Dermis microvascular lymphatic vessel endothelial cell (primary cell): ENCODE measurements around the gene SMYD3. TPM values are rescaled to one million over a fixed set of nuclear protein-coding genes. Genes with fewer than 3 reads are reported as not detected.

Experiments used
- DNase-seq, 2 donors: peaks; one replicate each; pipeline versions ENCODE4 v3.0.0 to v3.0.0-alpha.2; 2010; ENCODE audit warnings: low read depth in 2 of 2
- total RNA-seq: library from RNA; depleted of rRNA; stranded (reverse); fragments of >200 nt; gene quantifications from 2 replicates; pipeline ENCODE4 v1.2.1, GENCODE V29; 2014

Gene SMYD3
- total RNA-seq, 1 donor from 2014 or later = 17.8 TPM

GRCh38 chr1:246516126-246516525, 9.0 kb upstream of the SMYD3 start:
- DNase-seq = no peak

- no peak for DNase-seq
Measured at GRCh38 chr1:246515390-246516005, 8.4 kb upstream of the SMYD3 start.

- no peak for DNase-seq
Measured at GRCh38 chr1:246513619-246514343, 6.7 kb upstream of the SMYD3 start.

- DNase-seq = no peak
Measured at GRCh38 chr1:246513041-246513440, 6.0 kb upstream of the SMYD3 start.

DNA sequence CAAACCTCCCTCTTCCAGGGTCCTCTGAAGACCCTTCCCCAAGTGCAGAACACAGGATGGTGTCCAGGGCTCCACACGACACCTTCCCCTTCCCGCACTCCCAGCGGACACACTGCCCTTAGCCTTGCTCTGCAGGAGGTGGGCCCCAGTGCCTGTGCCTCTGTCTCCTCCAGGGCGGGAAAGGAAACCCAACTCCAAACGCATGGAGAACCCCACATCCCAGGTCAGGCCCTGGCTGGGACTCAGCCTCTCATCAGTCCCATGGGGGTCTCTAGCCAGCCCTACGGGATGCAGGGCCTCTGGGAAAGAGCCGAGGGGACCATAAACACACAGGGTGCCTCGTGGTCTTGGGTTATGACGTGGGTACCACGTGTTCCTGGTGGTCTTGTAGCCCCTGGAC, 5.6 kb upstream of the SMYD3 start:
- DNase-seq = no peak

DNA sequence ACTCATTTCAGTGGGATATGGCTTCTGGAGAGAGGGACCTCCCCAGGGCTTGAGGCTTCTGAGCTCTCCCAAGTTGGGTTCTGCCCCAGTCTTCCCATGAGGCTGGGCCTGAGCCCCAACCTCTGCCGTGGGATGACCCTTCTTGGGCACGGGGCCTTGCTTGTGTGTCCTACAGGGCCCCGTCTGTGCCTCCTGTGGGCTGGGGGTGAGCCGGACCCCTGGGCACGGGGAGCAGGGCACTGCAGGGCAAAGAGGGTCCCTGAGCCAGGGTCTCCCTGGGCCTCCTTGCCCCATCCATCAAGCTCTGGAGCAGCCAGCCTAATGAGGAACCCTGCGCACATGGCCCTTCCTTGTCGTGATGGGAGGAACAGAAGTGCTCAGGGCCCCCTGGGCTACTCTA, 5.2 kb upstream of the SMYD3 start:
- no peak for DNase-seq

GRCh38 chr1:246511203-246511602, 4.1 kb upstream of the SMYD3 start:
- DNase-seq = no peak

GRCh38 chr1:246510147-246511030, 3.3 kb upstream of the SMYD3 start:
- no peak for DNase-seq

- DNase-seq = no peak
Measured at GRCh38 chr1:246508897-246509688, 2.0 kb upstream of the SMYD3 start.

DNA sequence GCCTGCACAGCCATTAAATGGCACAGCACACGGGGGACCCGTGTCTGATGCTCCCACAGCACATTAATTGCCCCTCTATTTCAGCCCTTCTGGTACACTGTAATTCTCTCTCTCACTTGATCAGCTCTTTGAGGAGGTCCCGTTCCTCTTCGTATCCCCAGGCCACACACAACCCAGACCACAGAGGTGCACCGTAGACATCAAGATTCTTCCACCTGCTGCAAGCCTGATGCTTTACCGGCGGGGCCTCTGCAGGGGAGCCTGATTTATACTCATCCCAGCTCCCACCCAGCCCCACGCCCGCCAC, 759 bp downstream of the SMYD3 start:
- no peak for DNase-seq

GRCh38 chr1:246503341-246503740, 3.7 kb downstream of the SMYD3 start:
- DNase-seq = peak in 1 of 2 donors; percentile 39

DNA sequence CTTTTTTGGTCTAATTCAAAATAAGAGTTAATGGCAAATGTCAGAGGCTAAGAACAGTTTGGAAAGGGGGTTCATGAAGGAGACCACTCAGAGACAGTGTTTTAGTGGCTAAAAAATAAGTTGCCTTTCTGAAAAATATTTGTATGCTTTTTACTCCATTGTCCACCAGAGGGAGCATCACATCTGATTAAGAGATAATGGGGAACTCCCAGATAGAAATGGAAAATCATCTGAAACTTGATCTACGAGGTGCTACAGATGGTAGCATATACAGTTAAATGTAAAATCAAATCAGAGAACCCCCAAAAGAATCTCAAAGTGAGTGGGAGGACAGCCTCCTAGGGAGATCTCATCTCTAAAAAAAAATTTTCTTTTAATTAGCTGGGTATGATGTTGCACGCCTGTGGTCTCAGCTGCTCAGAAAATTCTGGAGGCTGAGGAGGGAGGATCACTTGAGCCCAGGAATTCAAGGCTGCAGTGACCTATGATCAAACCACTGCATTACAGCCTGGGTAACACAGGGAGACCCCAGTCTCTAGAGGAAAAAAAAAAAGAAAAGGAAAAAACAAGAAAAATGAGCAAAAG, 9.7 kb downstream of the SMYD3 start:
- DNase-seq = peak; percentile 80 to 84

DNA sequence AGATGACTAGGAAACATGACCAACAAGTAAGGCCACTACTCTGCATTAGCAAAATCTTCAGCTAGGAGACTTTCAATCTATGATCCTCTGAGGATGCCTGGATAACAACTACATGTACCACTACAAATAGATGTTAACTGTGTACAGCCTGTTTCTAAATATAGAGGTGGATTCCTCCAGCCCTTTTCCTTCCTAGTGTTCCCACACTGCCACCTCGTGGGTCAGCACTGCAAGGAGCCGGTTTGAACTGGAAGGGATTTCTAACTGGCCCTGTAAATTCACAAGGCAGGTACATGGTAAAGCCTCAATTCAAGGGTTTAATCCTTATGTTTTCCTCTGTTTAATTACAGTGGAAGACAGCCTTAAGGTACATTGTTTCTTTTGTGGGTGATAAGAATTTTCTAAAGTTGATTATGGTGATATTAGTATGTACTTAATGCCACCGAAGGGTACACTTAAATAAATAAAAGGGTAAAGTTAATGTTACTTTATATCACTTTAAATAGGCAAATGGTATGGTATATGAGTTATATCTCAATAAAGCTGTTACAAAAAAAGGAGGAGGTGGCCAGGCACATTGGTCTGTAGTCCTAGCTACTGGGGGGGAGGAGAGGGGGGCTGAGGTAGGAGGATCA, 14.4 kb downstream of the SMYD3 start:
- peak; percentile 51 to 78 for DNase-seq

GRCh38 chr1:246491551-246492053, 15.5 kb downstream of the SMYD3 start:
- DNase-seq = no peak

GRCh38 chr1:246488674-246489073, 18.4 kb downstream of the SMYD3 start:
- DNase-seq = no peak

GRCh38 chr1:246483569-246483933, 23.5 kb downstream of the SMYD3 start:
- no peak for DNase-seq

DNA sequence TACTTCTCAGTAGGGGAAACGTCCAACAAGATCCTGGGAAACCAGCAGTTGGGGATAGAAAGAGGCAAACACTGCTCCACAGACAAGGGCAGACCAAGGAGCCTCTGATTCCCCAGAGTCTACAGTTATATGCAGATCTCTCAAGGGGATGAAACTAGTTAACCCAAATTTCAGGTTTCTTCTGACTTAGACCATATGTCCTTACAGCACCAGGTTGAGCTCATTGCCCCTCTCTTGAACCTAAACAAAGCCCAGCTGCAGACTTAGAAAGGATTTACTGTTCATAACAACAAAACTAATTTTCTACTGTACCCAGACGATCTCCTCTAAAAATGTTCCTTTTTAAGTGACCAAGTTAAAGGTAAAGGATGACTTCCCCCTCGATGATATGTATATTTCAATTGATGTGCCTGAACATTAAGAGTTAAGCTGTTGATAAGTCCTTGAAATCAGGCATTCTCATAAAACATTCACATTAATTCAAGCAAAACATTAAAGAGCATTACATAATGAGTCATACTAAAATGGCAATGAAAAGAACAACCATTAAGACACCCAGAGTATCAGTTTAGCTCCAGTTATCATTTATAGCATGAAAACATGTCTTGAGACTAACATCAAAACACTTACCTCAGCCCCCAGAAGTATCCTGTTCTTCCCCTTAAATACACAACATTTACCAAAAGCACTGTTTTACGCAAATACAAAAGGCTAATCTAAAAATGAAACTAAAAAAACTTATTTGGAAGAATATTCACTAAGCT, 24.1 kb downstream of the SMYD3 start:
- DNase-seq = no peak

- DNase-seq = no peak
Measured at GRCh38 chr1:246479061-246479460, 28.0 kb downstream of the SMYD3 start.

DNA sequence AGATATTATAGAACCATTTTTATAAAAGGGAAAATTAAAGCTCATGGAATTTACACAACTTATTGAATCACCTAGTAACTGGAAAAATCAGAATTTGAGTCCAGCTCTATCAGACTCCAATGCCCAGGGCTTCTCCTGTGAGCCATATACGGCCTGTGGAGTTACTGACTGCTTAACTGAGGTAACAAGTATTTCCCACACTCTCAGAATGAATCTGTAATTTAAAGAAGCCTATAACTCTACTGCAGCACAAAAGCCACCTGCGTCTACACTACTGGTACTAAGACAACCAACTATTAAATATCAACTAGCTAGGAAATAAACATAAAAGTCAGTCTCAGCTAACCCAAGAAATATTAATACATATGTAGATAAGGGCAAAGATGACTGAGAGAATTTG, 29.4 kb downstream of the SMYD3 start:
- DNase-seq = no peak

- DNase-seq = no peak
Measured at GRCh38 chr1:246476771-246477170, 30.3 kb downstream of the SMYD3 start.
